Mucosa of descending colon (tissue), 3 donors: ENCODE measurements around the gene ZNF573. TPM values are rescaled to one million over a fixed set of nuclear protein-coding genes. Genes with fewer than 3 reads are reported as not detected.

Source experiments
- ATAC-seq: fragments of 200-7000 bp; cut with Tn5 transposase; one replicate; pipeline ENCODE4 v1.9.1; 2020; ENCODE audit warnings: mild to moderate bottlenecking, moderate library complexity
- DNase-seq, 3 donors: peaks; one replicate each; pipeline ENCODE4 v3.0.0-alpha.2; 2020
- H3K36me3 ChIP-seq: fragments of 200-600 bp; one replicate; pipeline ENCODE4 v1.8.0; 2021; ENCODE audit warnings: low read depth, mild to moderate bottlenecking
- H3K4me1 ChIP-seq: fragments of 200-600 bp; one replicate; pipeline ENCODE4 v1.8.0; 2021; ENCODE audit warnings: low read depth, mild to moderate bottlenecking
- H3K4me3 ChIP-seq: fragments of 200-600 bp; one replicate; pipeline ENCODE4 v1.8.0; 2021; ENCODE audit warnings: mild to moderate bottlenecking
- H3K9me3 ChIP-seq: fragments of 200-600 bp; one replicate; pipeline ENCODE4 v1.8.0; 2021; ENCODE audit warnings: mild to moderate bottlenecking
- CTCF ChIP-seq: fragments of 200-600 bp; IDR thresholded peaks from one replicate; pipeline ENCODE4 v1.8.0; 2022; ENCODE audit warnings: antibody characterized with exemption, mild to moderate bottlenecking
- intact Hi-C, 2 donors: fragments of 100-400 bp; cut with DNase I in 1 of 2; cut with micrococcal nuclease in 1 of 2; formaldehyde crosslinking; loops; one replicate each; pipeline versions ENCODE4 v1.11.0 to v1.11.1; 2022; cut with DNase I, micrococcal nuclease
- total RNA-seq, 3 donors: library from RNA; stranded (reverse); fragmentation: NEBNext Ultra II Directional in 2 of 3; extraction: Animal tissue kit (Norgen Biotek cat#: 25700) in 2 of 3; gene quantifications; one replicate each; pipeline versions ENCODE4 v1.2.1 to v1.2.4, GENCODE V29; 2021 to 2023
- donor health status: DM: no; HTN: no; CAD: no; lungs with moderate emphysema.
- donor health status: DM: no; HTN: no; CAD: no.
- donor health status: DM: no; HTN: yes; CAD: no.

Gene ZNF573
- total RNA-seq, 3 donors from 2014 or later, result 5.4 to 13.1 (median 6.4) TPM

GRCh38 chr19:37692956-37693620, 86.3 kb downstream of the ZNF573 start:
- Histone ChIP-seq H3K9me3 (peaks cover 5% of the 10 kb centered on the region), H3K36me3 (no peaks in the 10 kb centered on the region), H3K4me1 (no peaks in the 10 kb centered on the region), H3K4me3 (no peak overlapping the region)
- no peak for ATAC-seq
- no peak for DNase-seq
- intact Hi-C loops, result no loop called here
- no peak for TF ChIP-seq CTCF

- ATAC-seq (peak; percentile 98), DNase-seq (peak; percentile 84 to 86 (median 84))
- intact Hi-C loops, result no loop called here
- no peaks in the 10 kb centered on the region for H3K4me1 ChIP-seq
- peaks cover 5% of the 10 kb centered on the region for H3K9me3 ChIP-seq
- H3K36me3 ChIP-seq, result no peaks in the 10 kb centered on the region
- peak overlapping the region; percentile 9 for H3K4me3 ChIP-seq
- TF ChIP-seq CTCF, result no peak
Measured at GRCh38 chr19:37691881-37692504, 87.4 kb downstream of the ZNF573 start.

Other genes starting within 250 kb of the ZNF573 start
- gene ZNF571, start 184.8 kb downstream of the ZNF573 start, total RNA-seq, result 1 to 10 TPM; 1.5 to 6.0 (median 1.7) TPM
- 1 to 10 TPM; 1.3 to 8.4 (median 1.5) TPM for gene ZNF540, start 184.7 kb downstream of the ZNF573 start, total RNA-seq
- 10 to 100 TPM in 2 of 3 donors, 1 to 10 TPM in 1; 8.2 to 14.7 (median 11.0) TPM for gene ZFP30, start 124.1 kb downstream of the ZNF573 start, total RNA-seq
- 10 to 100 TPM in 1 of 3 donors, 1 to 10 TPM in 2; 6.2 to 12.8 (median 6.8) TPM for gene ZNF607, start 59.8 kb downstream of the ZNF573 start, total RNA-seq
- not detected for gene WDR87, start 127.0 kb upstream of the ZNF573 start, total RNA-seq
- gene SIPA1L3, start 127.6 kb upstream of the ZNF573 start, total RNA-seq, result 100 to 1,000 TPM in 2 of 3 donors, 10 to 100 TPM in 1; 93.6 to 173 (median 144) TPM